Measurements from ENCODE around the gene CCDC60.

Gene CCDC60

DNA sequence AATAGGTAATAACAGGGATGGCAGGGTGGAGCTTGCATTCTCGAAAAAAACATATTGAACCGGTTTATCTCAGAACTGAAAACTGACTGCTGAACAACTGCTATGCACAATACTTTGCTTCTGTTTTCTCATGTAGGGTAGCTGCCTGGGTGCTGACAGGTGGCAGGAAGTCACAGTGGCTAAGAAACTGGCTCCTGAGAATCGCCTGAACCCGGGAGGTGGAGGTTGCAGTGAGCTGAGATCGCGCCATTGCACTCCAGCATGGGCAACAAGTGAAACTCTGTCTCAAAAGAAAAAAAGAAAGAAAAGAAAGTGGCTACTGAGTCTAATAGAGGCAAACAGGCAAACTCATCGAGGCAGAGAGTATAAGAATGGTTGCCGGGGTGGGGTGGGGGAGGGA, 113.1 kb downstream of the CCDC60 start:
- DNase-seq = no peak

GRCh38 chr12:119448611-119449131, 114.1 kb downstream of the CCDC60 start:
- no peak for DNase-seq

GRCh38 chr12:119450771-119451170, 116.2 kb downstream of the CCDC60 start:
- DNase-seq = no peak

DNA sequence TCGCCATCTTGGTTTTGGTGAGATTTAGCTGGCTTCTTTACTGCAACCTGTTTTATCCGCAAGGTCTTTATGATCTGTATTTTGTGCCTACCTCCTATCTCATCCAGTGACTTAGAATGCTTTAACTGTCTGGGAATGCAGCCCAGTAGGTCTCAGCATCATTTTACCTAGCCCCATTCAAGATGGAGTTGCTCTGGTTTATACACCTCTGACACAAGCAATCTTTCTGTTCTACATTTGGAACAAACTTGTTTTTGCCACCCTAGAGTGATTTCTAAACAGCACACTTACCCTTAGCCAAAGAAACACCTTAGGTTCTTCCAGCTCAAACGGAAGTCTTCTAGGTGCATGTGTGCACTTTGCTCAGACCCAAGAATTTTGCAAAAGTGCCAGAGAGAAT, 122.3 kb downstream of the CCDC60 start:
- DNase-seq = no peak

DNA sequence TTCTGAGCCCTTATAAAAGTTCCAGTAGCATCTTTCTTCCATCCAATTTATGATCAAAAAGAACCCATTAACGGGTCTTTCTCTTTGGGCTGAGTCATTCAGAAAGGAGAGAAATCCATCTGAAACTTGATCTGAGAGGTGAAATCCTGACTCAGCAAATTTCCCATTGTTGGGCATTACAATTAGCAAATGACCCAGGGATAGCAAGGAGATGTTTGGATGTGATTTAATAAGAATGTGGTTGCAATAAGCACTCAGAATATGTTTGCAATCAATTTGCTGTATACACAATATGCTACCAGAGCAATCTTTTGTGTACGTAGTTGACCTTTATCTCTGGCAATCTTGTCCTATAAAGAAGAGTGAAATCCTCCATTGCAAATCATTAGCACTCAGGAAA, 122.7 kb downstream of the CCDC60 start:
- DNase-seq = no peak

- DNase-seq = no peak
These were observed 125.0 kb downstream of the CCDC60 start for GRCh38 chr12:119459481-119459880.

GRCh38 chr12:119460876-119461275, 126.3 kb downstream of the CCDC60 start:
- DNase-seq = no peak

DNA sequence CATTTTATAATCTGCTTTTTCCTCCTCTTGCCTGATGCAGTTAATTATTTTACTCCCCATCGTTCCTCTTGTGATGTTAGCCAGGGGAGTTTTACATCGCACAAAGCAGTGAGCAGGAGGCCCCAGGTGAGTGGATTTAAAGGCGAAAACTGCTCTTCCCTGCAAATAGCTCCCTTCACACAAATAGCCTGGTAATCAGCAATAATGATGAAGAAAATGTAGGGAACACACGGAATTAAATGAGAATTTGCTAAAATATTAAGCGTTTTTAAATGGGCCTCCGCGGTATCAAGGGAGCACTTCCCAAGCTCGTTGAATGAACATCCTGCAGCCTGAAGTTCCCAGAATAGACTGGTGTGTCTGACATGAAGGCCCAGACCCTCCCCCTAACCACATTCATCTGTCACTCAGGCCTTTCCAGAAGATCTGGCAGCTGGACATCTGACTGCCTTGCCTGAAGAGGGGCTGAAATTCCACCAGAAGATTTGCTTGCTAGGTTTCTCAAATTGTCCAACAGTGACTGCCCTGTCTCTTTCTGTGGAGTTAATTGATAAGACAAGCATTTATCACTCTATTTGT, 127.2 kb downstream of the CCDC60 start:
- no peak for DNase-seq

- no peak for DNase-seq
These were observed 128.8 kb downstream of the CCDC60 start for GRCh38 chr12:119463211-119463926.

- DNase-seq = no peak
These were observed 133.8 kb downstream of the CCDC60 start for GRCh38 chr12:119468296-119468695.

DNA sequence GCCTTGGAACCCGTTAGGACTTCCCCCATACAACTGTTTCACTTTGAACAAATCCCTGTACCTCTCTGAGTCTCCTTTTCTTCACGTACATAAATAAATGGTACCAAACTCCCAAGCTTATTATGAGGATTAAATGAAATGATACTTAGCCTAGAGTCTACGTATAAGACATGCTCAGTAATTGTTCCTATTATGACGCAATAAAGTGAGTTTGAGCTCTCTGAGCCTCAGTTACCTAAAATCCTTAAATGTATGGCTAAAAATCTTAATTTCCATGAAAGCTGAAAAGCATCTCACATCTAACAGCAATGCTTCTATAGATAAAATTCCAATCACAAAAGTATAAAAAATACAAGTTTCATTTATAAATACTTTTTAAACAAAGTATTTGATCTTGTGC, 141.1 kb downstream of the CCDC60 start:
- DNase-seq = no peak

GRCh38 chr12:119476951-119477350, 142.4 kb downstream of the CCDC60 start:
- no peak for DNase-seq

GRCh38 chr12:119479121-119479561, 144.6 kb downstream of the CCDC60 start:
- no peak for DNase-seq

DNA sequence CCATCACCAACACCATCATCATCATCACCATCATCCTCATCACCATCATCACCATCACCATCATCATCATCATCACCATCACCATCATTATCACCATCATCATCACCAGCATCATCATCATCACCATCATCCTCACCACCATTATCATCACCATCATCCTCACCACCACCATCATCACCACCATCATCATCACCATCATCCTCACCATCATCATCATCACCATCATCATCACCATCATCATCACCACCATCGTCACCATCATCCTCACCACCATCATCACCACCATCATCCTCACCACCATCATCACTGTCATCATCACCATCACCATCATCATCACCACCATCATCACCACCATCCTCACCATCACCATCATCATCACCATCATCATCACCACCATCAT, 146.0 kb downstream of the CCDC60 start:
- DNase-seq = no peak

GRCh38 chr12:119486599-119487154, 152.1 kb downstream of the CCDC60 start:
- DNase-seq = no peak

DNA sequence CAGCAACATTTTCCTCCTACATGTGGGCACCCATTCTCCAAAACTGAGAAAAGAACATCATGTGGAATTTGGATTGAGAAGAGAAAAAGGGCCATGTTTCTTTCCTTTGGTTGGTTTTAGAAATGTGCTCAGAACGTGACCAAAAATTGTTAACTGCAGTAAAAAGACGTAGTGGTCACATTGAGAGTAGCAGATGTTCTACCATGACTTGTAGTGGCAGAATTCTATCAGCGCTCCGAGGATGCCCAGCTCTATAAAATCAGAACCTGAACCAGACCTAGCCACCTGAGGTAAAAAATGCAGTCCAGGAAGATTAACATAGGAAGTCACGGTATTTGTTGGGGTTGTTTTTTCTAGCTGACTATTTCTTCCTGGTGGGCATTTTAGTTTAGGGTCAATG, 157.3 kb downstream of the CCDC60 start:
- no peak for DNase-seq

GRCh38 chr12:119500209-119500608, 165.7 kb downstream of the CCDC60 start:
- no peak for DNase-seq

- DNase-seq = no peak
These were observed 166.5 kb downstream of the CCDC60 start for GRCh38 chr12:119501052-119501451.

DNA sequence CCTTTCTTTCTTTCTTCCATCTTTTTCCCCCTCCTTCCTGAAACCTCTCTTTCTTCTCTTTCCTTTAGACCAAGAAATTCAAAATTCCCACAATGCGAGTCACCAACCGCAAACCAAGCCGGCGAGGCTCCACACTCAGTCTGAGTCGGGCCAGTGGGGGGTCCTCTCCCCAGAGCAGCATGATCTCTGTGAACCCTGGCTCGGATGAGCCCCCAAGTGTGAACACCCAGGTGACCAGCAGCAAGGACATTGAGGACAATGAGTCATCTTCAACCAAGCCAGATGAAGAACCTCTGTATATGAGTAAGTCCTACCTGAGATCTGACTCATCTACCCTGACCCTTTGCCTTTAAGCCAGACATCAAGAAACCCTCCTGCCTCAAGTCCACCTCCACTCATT, 170.5 kb downstream of the CCDC60 start:
- no peak for DNase-seq

GRCh38 chr12:119512772-119513497, 178.4 kb downstream of the CCDC60 start:
- DNase-seq = no peak

DNA sequence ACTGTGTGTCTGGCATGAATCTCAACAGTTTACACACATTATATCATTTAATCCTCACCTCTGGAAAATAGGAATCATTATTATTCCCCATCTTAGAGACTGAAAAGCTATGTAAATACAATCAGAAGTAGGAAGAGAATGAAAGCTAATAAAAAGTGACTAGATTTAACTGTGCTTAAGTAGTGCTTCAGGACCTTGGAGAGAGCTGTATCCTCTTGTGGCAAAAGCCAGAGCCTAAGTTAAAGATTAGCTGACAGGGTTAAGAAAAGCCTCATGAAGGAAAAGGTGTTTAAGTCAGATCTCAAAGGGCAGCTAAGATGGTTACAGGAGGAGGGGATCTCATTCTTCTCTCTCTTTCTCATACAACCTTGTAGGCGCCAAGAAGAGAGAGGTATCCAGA, 193.7 kb downstream of the CCDC60 start:
- DNase-seq = no peak

DNA sequence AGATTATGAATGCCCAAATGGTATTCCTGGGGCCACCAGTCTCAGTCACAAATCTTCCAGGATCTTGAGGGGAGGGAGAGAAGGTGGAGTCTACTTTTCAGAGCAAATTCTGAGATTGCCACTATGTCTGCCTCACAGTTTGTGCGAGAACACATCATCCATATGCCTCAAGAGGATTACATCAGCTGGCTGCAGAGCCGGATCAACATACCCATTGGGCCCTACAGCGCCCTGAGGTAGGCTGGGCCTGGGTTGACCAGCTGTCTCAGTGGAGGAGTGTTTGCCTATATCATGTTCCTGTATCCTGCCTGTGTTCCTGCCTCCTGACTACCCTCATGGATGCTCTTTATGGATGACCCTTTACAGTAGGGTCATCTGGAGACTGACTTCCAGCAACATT, 205.9 kb downstream of the CCDC60 start:
- no peak for DNase-seq

- peak; percentile 76 for DNase-seq
These were observed 210.5 kb downstream of the CCDC60 start for GRCh38 chr12:119544765-119545625.

All from activated CD4-positive, alpha-beta T cell treated with anti-CD3 and anti-CD28 coated beads, Interleukin-2, Interleukin-6, amounts not matched to agents 100 ng/mL and 50 ng/mL, durations not matched to agents 16 hours and 8 hours (primary cell).